Right renal pelvis (tissue), 4 donors: ENCODE measurements around the gene MCC. TPM values are rescaled to one million over a fixed set of nuclear protein-coding genes. Genes with fewer than 3 reads are reported as not detected.
A peak's percentile ranks its signal among the peaks of the same experiment; 100 is the strongest.
"Not testable (repeated sequence)": the region's sequence is repeated elsewhere in the genome, so short reads cannot be mapped to it uniquely, and the experiment has no call there.

Source experiments
- DNase-seq, 4 donors: peaks; one replicate each; pipeline ENCODE4 v3.0.0-alpha.2; 2013; ENCODE audit warnings: low read depth in 4 of 4, low spot score in 3 of 4, missing footprints in 1 of 4
- polyA plus RNA-seq, 4 donors: library from polyadenylated mRNA; unstranded; fragments of 120-200 nt; gene quantifications; one replicate each; pipeline ENCODE4 v1.2.1, GENCODE V29; 2013; ENCODE audit not compliant: insufficient read length in 4 of 4

Gene MCC
- polyA plus RNA-seq, 4 donors = 27.6 to 34.8 (median 32.4) TPM

- DNase-seq = no peak
These were observed 55.2 kb downstream of the MCC start for GRCh38 chr5:113433071-113433470.

DNA sequence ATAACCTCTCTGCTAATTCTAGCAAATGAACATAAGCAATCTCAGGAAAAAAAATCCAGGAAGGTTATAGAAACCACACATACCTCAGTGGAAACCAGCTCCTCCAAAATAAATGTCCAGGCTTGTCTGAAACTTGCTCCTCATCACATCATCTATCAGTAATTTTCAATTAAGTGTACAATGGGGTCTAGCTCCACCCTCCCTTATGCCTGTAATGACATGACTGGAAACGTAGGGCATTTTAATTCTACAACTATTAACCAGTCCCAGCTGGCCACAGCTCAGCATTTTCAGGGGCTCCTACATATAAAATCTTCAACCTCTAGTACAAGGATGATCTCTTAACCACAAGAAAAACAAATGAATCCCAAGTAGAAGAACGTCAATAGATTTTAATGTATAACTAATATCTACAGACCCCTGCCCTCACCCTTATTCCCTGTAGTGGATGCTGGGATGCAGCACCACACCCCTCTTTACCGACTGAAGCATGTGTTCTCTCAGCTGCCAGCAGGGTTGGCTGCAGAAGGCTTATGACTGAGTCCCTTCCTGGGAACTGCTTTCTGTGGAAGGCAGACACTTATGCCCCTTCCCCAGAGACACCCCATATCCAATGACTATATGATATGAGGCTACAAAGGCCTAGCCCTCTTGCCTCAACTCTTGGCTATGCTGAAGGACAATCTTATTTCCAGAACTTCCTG is 60.2 kb downstream of the MCC start:
- no peak for DNase-seq

GRCh38 chr5:113425909-113426308 is 62.3 kb downstream of the MCC start:
- no peak for DNase-seq

DNA sequence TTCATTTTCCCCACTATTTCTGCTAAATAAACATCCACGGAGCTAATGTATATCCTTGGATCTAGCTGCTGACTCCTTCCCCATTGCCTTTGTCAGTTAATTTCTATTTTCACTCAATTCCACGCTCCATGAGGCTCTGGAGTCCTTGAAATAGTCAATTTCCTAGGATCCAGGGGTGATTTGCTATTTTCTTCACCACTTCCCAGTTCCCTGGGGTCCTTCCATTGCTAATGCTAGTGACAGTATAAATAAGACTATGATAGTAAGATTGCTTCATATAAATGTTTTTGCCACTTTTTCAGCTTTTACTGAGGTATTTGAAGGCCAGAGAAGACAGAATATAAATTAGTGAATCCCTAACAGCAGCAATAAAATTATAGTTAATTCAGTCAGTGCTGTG is 66.6 kb downstream of the MCC start:
- DNase-seq = no peak

DNA sequence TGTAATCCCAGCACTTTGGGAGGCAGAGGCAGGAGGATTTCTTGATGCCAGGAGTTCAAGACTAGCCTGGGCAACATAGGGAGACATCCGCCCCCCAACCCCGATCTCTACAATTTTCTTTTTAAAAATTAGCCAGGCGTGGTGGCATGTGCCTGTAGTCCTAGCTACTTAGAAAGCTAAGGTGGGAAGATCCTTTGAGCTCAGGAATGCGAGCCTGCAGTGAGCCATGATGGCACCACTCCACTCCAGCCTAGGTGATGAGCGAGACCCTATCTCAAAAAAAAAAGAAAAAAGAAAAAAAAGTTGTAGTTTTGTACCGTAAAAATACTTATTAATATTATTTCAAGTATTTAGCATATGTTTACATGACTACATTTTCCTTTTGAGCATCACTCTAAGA is 82.7 kb downstream of the MCC start:
- no peak for DNase-seq

GRCh38 chr5:113404269-113404668 is 84.0 kb downstream of the MCC start:
- no peak for DNase-seq

DNA sequence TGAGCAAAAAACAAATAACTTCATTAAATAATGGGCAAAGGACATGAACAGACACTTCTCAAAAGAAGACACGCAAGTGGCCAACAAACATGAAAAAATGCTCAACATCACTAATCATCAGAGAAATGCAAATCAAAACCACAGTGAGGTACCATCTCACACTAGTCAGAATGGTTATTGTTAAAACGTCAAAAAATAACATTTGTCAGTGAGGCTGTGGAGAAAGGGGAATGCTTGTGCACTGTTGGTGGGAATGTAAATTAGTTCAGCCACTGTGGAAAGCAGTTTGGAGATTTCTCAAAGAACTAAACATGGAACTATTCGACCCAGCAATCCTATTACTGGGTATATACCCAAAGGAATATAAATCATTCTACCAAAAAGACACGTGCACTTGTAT is 90.3 kb downstream of the MCC start:
- DNase-seq = not testable (repeated sequence)

DNA sequence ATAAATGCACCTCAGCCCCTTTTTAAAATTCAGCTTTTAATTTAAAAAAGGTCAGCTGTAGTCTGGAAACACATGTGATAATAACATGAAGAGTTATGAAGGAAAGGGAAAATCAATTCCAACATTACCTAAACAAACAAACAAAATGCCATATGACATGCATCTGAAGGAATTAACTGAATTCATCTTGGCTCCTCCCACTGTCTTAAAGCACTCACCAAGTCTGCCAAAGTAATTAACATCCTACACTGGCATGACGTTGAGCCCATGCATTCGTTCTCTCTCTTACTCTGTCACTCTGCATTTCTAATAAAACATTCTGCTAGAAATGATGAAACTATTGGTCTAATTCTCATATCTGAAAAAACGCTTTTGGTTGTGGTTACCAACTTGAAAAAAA is 91.2 kb downstream of the MCC start:
- DNase-seq = no peak

DNA sequence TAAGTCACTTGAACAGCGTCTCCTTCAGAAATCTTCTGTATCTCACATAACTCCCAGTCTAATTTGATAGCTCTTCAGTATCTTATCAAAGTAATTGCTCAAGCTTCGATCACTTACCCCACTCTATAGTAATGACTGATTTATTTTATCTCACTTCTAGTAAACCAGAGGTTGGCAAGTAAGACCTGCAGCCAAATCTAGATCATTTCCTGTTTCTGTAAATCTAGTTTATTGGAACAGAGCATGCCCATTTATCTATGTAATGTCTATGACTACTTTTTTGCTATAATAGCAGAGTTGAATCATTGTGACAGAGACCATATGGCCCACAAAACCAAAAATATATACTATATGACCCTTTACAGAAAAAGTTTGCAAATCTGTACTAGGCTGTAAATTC is 93.6 kb downstream of the MCC start:
- DNase-seq = no peak

GRCh38 chr5:113390224-113390623 is 98.0 kb downstream of the MCC start:
- DNase-seq = no peak

- DNase-seq = no peak
These were observed 99.1 kb downstream of the MCC start for GRCh38 chr5:113389116-113389515.

- DNase-seq = no peak
These were observed 100.4 kb downstream of the MCC start for GRCh38 chr5:113387844-113388243.

GRCh38 chr5:113384782-113385285 is 103.4 kb downstream of the MCC start:
- DNase-seq = no peak

- no peak for DNase-seq
These were observed 105.5 kb downstream of the MCC start for GRCh38 chr5:113382731-113383130.

- DNase-seq = no peak
These were observed 106.5 kb downstream of the MCC start for GRCh38 chr5:113381791-113382190.

DNA sequence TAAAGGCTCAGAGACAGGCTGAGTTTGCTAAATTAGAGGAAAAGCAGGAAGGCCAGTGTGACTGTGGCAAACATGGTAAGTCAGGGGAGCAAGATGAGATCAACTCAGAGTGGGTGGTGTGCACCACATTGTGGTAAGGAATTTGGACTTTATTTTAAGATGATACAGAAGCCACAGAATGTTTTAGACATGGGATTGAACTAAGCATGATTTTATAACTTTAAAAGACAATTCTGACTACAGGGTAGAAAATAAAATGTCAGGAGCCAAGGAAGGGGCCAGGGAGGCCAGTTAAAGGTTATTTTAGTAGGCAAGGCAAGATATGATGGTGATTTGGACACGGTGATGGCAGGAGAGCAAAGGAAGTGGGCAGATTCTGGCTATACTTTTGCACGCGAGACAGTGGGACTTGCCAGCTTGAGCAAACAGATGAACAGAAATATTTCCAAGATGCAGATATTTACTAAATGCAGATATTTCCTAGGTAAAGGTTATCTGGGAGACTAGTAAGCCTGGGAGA is 107.4 kb downstream of the MCC start:
- no peak for DNase-seq

DNA sequence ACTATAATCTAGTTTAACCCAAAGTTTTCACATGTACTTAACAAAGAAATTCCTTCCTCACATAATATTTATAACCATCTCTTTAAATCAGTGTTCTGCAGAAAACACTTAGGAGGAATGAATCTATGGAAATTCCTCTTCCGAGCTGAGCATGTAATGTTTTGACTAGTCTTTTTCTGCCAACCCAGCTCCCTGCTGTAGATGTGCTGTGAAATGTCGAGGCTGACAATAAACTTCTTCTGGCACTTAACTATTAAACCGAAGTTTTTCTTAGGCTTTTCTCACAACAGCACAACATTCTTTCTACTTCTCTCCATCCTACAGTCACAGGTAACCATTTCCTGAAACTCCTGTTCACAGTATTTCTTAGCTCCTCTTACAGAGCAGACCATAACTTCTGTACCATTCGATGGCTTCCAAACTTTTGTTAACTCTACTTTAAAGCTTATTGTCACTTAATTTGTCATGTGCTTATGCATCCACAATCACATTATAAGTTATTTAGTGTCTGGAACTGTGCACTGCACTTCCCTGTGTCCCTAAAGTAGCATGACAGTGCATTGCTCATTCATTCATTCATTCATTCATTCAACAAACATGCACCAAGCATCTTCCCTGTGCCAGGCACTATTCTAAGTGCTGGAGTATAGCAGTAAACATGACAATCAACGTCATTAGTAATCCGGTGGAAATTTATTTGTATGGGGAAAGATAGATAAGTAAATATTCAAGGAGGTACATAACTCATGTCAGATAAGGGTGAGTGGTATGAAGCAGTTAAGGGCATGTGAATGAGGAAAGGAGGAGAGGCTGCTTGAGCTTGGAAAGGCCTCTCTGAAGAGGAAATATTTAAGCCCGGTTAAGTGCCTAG is 108.1 kb downstream of the MCC start:
- no peak for DNase-seq

DNA sequence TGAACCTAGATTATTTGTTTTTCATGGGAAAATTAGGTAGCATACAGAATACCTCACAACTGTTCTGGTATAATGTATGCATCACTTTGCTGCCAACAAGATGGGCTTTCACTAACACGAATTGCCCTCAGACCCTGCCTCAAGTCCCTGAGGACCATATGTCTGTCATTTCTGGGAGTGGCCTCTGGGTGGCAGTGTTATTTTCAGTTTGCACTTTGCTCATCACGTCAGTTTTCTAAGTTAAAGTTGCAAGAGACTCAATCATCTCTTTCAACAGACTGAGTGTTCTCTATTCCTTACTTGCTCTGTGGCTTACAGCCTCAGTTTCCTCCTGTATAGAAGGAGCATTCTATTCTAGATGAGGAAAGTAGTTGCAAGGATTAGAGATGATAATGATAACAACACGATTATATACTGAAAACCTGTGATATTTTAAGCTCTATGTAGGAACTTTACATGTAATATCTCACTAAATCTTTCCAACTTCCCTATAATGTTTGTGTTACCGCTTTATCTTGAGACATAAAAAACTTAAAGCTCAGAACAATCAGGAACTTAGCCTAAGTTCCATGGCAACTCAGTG is 109.2 kb downstream of the MCC start:
- peak in 1 of 4 donors; percentile 32 for DNase-seq

GRCh38 chr5:113378514-113378913 is 109.7 kb downstream of the MCC start:
- no peak for DNase-seq

GRCh38 chr5:113378081-113378480 is 110.2 kb downstream of the MCC start:
- no peak for DNase-seq

DNA sequence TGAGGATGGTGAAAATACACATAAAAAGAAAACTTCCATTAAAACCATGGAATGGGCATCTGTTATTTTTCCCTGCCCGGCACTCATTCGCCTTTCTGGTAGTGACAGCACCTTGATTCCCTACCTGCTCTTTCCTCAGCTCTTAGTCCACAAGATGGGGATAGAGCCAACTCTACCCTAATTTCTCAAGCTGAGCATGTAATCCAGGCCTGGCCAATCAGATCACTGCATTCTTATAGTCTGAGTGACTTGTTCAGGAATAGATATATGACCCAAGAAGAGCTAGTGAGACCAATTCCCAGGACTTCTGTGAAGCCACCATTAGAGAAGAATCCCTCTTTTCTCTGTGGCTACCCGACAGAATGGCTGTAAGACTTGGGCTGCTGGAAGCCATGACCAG is 111.6 kb downstream of the MCC start:
- no peak for DNase-seq
